LNCaP clone FGC (cell line): ENCODE measurements around the gene KLHL17.
"Not testable (repeated sequence)": the region's sequence is repeated elsewhere in the genome, so short reads cannot be mapped to it uniquely, and the experiment has no call there.

ENCODE experiments used
- DNase-seq: peaks from one replicate; pipeline ENCODE4 v3.0.0-alpha.2; 2011; ENCODE audit warnings: low read depth
- H3K4me3 ChIP-seq: 2 replicates; pipeline ENCODE4 v1.5.1; 2011; ENCODE audit warnings: mild to moderate bottlenecking, low read depth, low read length, control low read depth
- TF ChIP-seq, protein P1 (sequence below): IDR thresholded peaks from 2 replicates; pipeline ENCODE4 v1.5.1; 2012; ENCODE audit warnings: mild to moderate bottlenecking; ENCODE audit not compliant: control insufficient read depth, insufficient read depth; ENCODE audit errors: extremely low read depth

Gene KLHL17

DNA sequence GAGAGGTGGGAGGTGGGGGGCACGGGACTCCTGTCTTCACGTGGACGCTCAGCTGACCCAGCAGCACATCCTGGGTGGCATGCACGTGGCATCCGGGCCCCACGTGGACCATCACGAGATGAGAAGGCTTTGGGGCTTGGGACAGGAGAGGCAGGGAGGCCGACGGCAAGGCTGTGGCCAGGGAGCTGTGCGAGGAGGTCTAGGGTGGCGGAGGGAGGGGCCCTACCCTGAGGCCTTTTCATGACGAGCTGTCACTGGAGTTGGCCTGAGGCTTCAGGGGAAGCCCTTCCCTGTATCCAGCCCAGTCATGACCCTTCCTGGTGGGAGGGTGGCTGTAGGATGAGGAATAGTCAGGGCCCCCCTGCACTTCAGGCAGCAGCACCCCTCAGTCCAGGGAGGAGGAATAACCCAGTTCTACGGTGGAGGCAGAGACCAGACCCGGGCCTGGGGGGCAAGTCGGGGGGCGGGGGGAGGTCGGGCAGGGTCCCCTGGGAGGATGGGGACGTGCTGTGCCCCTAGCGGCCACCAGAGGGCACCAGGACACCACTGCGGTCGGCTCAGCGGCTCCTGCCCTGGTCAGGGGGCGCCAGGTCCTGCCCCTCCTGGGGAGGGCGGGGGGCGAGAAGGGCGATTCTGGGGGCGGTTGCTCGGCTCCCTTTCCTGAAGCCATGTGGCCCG, 23.6 kb downstream of the KLHL17 start:
- TF ChIP-seq, protein P1, sequence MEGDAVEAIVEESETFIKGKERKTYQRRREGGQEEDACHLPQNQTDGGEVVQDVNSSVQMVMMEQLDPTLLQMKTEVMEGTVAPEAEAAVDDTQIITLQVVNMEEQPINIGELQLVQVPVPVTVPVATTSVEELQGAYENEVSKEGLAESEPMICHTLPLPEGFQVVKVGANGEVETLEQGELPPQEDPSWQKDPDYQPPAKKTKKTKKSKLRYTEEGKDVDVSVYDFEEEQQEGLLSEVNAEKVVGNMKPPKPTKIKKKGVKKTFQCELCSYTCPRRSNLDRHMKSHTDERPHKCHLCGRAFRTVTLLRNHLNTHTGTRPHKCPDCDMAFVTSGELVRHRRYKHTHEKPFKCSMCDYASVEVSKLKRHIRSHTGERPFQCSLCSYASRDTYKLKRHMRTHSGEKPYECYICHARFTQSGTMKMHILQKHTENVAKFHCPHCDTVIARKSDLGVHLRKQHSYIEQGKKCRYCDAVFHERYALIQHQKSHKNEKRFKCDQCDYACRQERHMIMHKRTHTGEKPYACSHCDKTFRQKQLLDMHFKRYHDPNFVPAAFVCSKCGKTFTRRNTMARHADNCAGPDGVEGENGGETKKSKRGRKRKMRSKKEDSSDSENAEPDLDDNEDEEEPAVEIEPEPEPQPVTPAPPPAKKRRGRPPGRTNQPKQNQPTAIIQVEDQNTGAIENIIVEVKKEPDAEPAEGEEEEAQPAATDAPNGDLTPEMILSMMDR: peak; percentile 90
- DNase-seq: no peak
- 0 out of 2 replicates have a peak overlapping the region, but pooled peaks have one; percentile 21 for H3K4me3 ChIP-seq

- H3K4me3 ChIP-seq: 0 out of 2 replicates have a peak overlapping the region, but pooled peaks have one; percentile 21
- TF ChIP-seq, protein P1: no peak
- DNase-seq: no peak
Observed at GRCh38 chr1:984476-984814, 24.1 kb downstream of the KLHL17 start.

- TF ChIP-seq, protein P1: no peak
- DNase-seq: no peak
Observed at GRCh38 chr1:985126-985525, 24.7 kb downstream of the KLHL17 start.

DNA sequence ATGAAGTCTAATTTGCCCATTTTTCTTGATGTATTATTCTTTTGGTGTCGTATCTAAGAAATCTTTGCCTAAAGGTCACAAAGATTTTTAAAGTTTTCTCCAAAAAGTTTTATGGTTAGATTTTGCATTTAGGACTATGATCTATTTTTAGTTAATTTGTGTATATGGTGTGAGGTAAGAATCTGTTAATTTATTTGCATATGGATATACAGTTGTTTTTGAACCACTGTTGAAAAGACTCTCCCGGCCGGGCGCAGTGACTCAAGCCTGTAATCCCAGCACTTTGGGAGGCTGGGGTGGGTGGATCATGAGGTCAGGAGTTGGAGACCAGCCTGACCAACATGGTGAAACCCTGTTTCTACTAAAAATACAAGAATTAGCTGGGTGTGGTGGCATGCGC, 27.7 kb downstream of the KLHL17 start:
- H3K4me3 ChIP-seq, DNase-seq: not testable (repeated sequence)

More at GRCh38 chr1:985126-985525, 24.7 kb downstream of the KLHL17 start:
- no peak overlapping the region for H3K4me3 ChIP-seq

- H3K4me3 ChIP-seq, DNase-seq: not testable (repeated sequence)
Observed at GRCh38 chr1:991275-991674, 30.9 kb downstream of the KLHL17 start.

DNA sequence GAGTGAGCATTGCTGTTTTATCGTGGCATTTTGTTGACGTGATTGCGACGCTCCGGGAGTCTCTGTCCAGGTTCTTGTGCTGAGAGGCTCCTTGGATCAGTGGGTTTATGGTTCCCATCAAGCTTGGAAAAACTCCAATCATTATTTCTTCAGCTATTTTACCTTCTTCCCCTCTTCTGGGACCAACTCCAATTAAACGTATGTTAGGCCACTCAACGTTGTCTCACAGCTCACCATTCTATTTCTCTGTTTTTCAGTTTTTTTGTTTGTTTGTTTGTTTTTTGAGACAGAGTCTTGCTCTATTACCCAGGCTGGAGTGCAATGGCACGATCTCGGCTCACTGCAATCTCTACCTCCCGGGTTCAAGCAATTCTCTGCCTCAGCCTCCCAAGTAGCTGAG, 31.5 kb downstream of the KLHL17 start:
- TF ChIP-seq, protein P1: no peak

GRCh38 chr1:992362-992761, 32.0 kb downstream of the KLHL17 start:
- TF ChIP-seq, protein P1: no peak
- no peak for DNase-seq
- no peak overlapping the region for H3K4me3 ChIP-seq

More for the DNA sequence above, 31.5 kb downstream of the KLHL17 start:
- no peak for DNase-seq
- H3K4me3 ChIP-seq: no peak overlapping the region

GRCh38 chr1:993379-993995, 33.1 kb downstream of the KLHL17 start:
- TF ChIP-seq, protein P1: no peak
- H3K4me3 ChIP-seq: no peak overlapping the region
- no peak for DNase-seq

DNA sequence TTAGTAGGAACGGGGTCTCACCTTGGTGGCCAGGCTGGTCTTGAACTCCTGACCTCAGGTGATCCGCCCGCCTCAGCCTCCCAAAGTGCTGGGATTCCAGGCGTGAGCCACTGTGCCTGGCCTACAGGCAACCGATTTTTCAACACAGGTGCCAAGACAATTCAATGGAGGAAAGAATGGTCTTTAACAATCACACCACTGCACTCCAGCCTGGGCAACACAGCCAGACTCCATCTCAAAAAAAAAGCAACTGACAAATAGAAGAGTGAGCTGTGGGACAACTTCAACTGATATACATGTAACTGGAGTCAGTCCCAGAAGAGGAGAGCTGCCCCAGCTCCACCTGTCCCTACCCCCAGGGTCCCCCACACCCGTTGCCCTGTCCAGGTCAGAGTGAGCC, 34.2 kb downstream of the KLHL17 start:
- not testable (repeated sequence) for DNase-seq, H3K4me3 ChIP-seq
